ENCODE results near the gene SLC25A36.

Gene SLC25A36

GRCh38 chr3:141011232-141011996 lies 69.8 kb downstream of the SLC25A36 start:
- TF ChIP-seq RAD21 (IDR thresholded peaks at IDR 0.05; ENCODE audit: low read depth) (peak; percentile 81), FOXM1 (IDR thresholded peaks at IDR 0.05; ENCODE audit: borderline replicate concordance, low read depth) (no peak)

GRCh38 chr3:141011997-141012262 lies 70.3 kb downstream of the SLC25A36 start:
- TF ChIP-seq FOXM1 (IDR thresholded peaks at IDR 0.05; ENCODE audit: borderline replicate concordance, low read depth) (no peak), NFIC (IDR thresholded peaks at IDR 0.05) (no peak), YY1 (IDR thresholded peaks at IDR 0.05; ENCODE audit: low read depth) (no peak), TEAD4 (IDR thresholded peaks at IDR 0.05) (no peak), REST (IDR thresholded peaks at IDR 0.05; ENCODE audit: low read depth) (no peak), EGR1 (IDR thresholded peaks at IDR 0.05) (no peak), TAF1 (IDR thresholded peaks at IDR 0.05; ENCODE audit: low read depth) (no peak), CREB1 (IDR thresholded peaks at IDR 0.05; ENCODE audit: low read depth) (no peak)

GRCh38 chr3:141012571-141012970 lies 70.9 kb downstream of the SLC25A36 start:
- TF ChIP-seq EGR1 (IDR thresholded peaks at IDR 0.05) (no peak), FOXM1 (IDR thresholded peaks at IDR 0.05; ENCODE audit: borderline replicate concordance, low read depth) (no peak), ZBTB7A (IDR thresholded peaks at IDR 0.05; ENCODE audit: low read depth) (no peak), EP300 (IDR thresholded peaks at IDR 0.05; ENCODE audit: borderline replicate concordance) (no peak), RAD21 (IDR thresholded peaks at IDR 0.05; ENCODE audit: low read depth) (no peak), USF1 (IDR thresholded peaks at IDR 0.05) (no peak)

GRCh38 chr3:141015481-141015880 lies 73.8 kb downstream of the SLC25A36 start:
- TF ChIP-seq YY1 (IDR thresholded peaks at IDR 0.05; ENCODE audit: low read depth) (no peak), REST (IDR thresholded peaks at IDR 0.05; ENCODE audit: low read depth) (no peak), TCF12 (IDR thresholded peaks at IDR 0.05; ENCODE audit: low read depth) (no peak), EGR1 (IDR thresholded peaks at IDR 0.05) (no peak), FOXM1 (IDR thresholded peaks at IDR 0.05; ENCODE audit: borderline replicate concordance, low read depth) (no peak), RAD21 (IDR thresholded peaks at IDR 0.05; ENCODE audit: low read depth) (no peak), USF1 (IDR thresholded peaks at IDR 0.05) (no peak), CEBPB (IDR thresholded peaks at IDR 0.05) (no peak), CREB1 (IDR thresholded peaks at IDR 0.05; ENCODE audit: low read depth) (no peak), TEAD4 (IDR thresholded peaks at IDR 0.05) (no peak), TAF1 (IDR thresholded peaks at IDR 0.05; ENCODE audit: low read depth) (no peak), ZBTB7A (IDR thresholded peaks at IDR 0.05; ENCODE audit: low read depth) (no peak), NFIC (IDR thresholded peaks at IDR 0.05) (no peak), EP300 (IDR thresholded peaks at IDR 0.05; ENCODE audit: borderline replicate concordance) (no peak), MAX (IDR thresholded peaks at IDR 0.05) (no peak)

GRCh38 chr3:141019244-141019643 lies 77.6 kb downstream of the SLC25A36 start:
- TF ChIP-seq CREB1 (IDR thresholded peaks at IDR 0.05; ENCODE audit: low read depth) (no peak), CEBPB (IDR thresholded peaks at IDR 0.05) (no peak), TEAD4 (IDR thresholded peaks at IDR 0.05) (no peak), YY1 (IDR thresholded peaks at IDR 0.05; ENCODE audit: low read depth) (no peak), ZBTB7A (IDR thresholded peaks at IDR 0.05; ENCODE audit: low read depth) (no peak), RAD21 (IDR thresholded peaks at IDR 0.05; ENCODE audit: low read depth) (no peak), FOXM1 (IDR thresholded peaks at IDR 0.05; ENCODE audit: borderline replicate concordance, low read depth) (no peak), USF1 (IDR thresholded peaks at IDR 0.05) (no peak), REST (IDR thresholded peaks at IDR 0.05; ENCODE audit: low read depth) (no peak), EP300 (IDR thresholded peaks at IDR 0.05; ENCODE audit: borderline replicate concordance) (no peak), TCF12 (IDR thresholded peaks at IDR 0.05; ENCODE audit: low read depth) (no peak), NFIC (IDR thresholded peaks at IDR 0.05) (no peak)

All from Ishikawa (cell line).